GM20000 (cell line): ENCODE results near the gene RANBP9.

Experiments
- DNase-seq: peaks from one replicate; pipeline ENCODE4 v3.0.0; 2012; ENCODE audit warnings: low spot score
- CTCF ChIP-seq: IDR thresholded peaks from 2 replicates; pipeline ENCODE4 v1.5.1; 2012; ENCODE audit warnings: mild to moderate bottlenecking, control low read depth; ENCODE audit errors: extremely low read depth, missing control alignments

Gene RANBP9

GRCh38 chr6:13711324-13711732, 307 bp downstream of the RANBP9 start:
- no peak for TF ChIP-seq CTCF
- DNase-seq = no peak

- DNase-seq = peak; percentile 64
Measured at GRCh38 chr6:13710552-13711323, 897 bp downstream of the RANBP9 start.

GRCh38 chr6:13709689-13710551, 1.7 kb downstream of the RANBP9 start:
- peak; percentile 42 for DNase-seq
- TF ChIP-seq CTCF = no peak

More at GRCh38 chr6:13710552-13711323, 897 bp downstream of the RANBP9 start:
- no peak for TF ChIP-seq CTCF

GRCh38 chr6:13708736-13709135, 2.9 kb downstream of the RANBP9 start:
- TF ChIP-seq CTCF = no peak
- no peak for DNase-seq

- no peak for TF ChIP-seq CTCF
Measured at GRCh38 chr6:13703496-13703895, 8.1 kb downstream of the RANBP9 start.

GRCh38 chr6:13702809-13703302, 8.8 kb downstream of the RANBP9 start:
- no peak for TF ChIP-seq CTCF
- DNase-seq = no peak

More at GRCh38 chr6:13703496-13703895, 8.1 kb downstream of the RANBP9 start:
- DNase-seq = no peak

GRCh38 chr6:13700232-13700631, 11.4 kb downstream of the RANBP9 start:
- TF ChIP-seq CTCF = no peak
- DNase-seq = no peak
